Stimulated activated CD4-positive, alpha-beta T cell treated with anti-CD3 and anti-CD28 coated beads, TNF-alpha, amount 100 ng/mL, for 48 hours (primary cell): Measurements from ENCODE around the gene GLYATL3.

Experiments
- DNase-seq, 3 donors: peaks; one replicate each; pipeline ENCODE4 v3.0.0-alpha.2; 2020; ENCODE audit warnings: low read depth in 3 of 3

The GLYATL3 gene

GRCh38 chr6:49514571-49515484 lies 15.1 kb downstream of the GLYATL3 start:
- DNase-seq: no peak

- DNase-seq: no peak
These were observed 15.9 kb downstream of the GLYATL3 start for GRCh38 chr6:49515485-49516146.

- no peak for DNase-seq
These were observed 16.4 kb downstream of the GLYATL3 start for GRCh38 chr6:49516147-49516505.

- no peak for DNase-seq
These were observed 18.2 kb downstream of the GLYATL3 start for GRCh38 chr6:49517919-49518318.

- DNase-seq: no peak
These were observed 19.9 kb downstream of the GLYATL3 start for GRCh38 chr6:49519660-49520059.

GRCh38 chr6:49522710-49523593 lies 23.2 kb downstream of the GLYATL3 start:
- DNase-seq: no peak

GRCh38 chr6:49523901-49524300 lies 24.2 kb downstream of the GLYATL3 start:
- no peak for DNase-seq

GRCh38 chr6:49524541-49524940 lies 24.8 kb downstream of the GLYATL3 start:
- DNase-seq: no peak

GRCh38 chr6:49526598-49526997 lies 26.9 kb downstream of the GLYATL3 start:
- no peak for DNase-seq

- no peak for DNase-seq
These were observed 27.6 kb downstream of the GLYATL3 start for GRCh38 chr6:49527320-49527719.

- no peak for DNase-seq
These were observed 28.8 kb downstream of the GLYATL3 start for GRCh38 chr6:49528571-49528970.

GRCh38 chr6:49530141-49530776 lies 30.5 kb downstream of the GLYATL3 start:
- DNase-seq: no peak

GRCh38 chr6:49531774-49532569 lies 32.2 kb downstream of the GLYATL3 start:
- no peak for DNase-seq

GRCh38 chr6:49535795-49536194 lies 36.1 kb downstream of the GLYATL3 start:
- DNase-seq: no peak

GRCh38 chr6:49539102-49539501 lies 39.4 kb downstream of the GLYATL3 start:
- no peak for DNase-seq

GRCh38 chr6:49540614-49541013 lies 40.9 kb downstream of the GLYATL3 start:
- DNase-seq: no peak

- no peak for DNase-seq
These were observed 41.5 kb downstream of the GLYATL3 start for GRCh38 chr6:49541210-49541724.

- no peak for DNase-seq
These were observed 42.2 kb downstream of the GLYATL3 start for GRCh38 chr6:49541936-49542335.

GRCh38 chr6:49543087-49543858 lies 43.5 kb downstream of the GLYATL3 start:
- DNase-seq: no peak

- DNase-seq: no peak
These were observed 46.6 kb downstream of the GLYATL3 start for GRCh38 chr6:49546331-49546730.
